HG03103 (cell line): ENCODE measurements around the gene ATP9A.
"Not testable (repeated sequence)": the region's sequence is repeated elsewhere in the genome, so short reads cannot be mapped to it uniquely, and the experiment has no call there.

Source experiments
- ATAC-seq: cut with Tn5 transposase; IDR thresholded peaks from one replicate; pipeline ENCODE4 v1.9.1; 2021; ENCODE audit warnings: low read depth; ENCODE audit not compliant: unreplicated experiment

ATP9A gene

DNA sequence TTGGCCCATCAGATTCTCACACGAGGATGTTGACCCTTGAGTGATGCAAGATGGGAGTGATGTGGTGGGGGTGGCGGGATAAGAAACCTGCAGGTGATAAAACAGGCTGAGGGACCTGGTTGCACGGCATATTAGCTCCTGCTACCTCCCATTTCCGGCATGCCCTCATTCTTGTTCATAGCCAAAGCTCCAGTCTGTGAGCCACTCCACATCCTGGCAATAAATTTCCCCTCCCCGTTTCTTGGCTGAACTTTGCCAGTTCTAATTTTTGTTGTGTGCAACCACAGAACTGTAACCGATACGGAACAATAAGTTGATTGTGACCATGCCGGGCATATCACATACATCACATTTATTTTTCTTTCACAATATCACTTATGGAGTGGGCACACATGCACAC is 184.1 kb downstream of the ATP9A start:
- no peak for ATAC-seq

- no peak for ATAC-seq
Measured at GRCh38 chr20:51583499-51583898, 184.7 kb downstream of the ATP9A start.

DNA sequence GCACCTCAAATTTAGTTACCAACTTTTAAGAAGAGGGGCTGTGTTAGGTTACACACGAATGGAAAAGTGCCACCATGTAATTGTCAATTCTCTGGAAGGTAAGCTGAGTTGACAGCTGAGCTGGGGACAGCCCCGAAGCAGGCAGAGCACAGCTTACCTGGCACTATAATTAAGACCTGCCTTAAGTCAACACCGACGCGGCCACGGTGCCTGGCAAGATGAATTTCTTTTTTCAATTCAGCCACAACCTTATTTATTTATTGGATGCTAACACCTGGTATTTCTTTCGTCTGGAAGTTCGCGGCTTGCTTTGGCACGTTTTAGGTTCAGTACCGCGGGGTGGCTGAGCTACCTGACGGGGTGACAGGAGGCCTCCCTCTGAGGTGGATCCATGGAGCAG is 185.1 kb downstream of the ATP9A start:
- no peak for ATAC-seq

GRCh38 chr20:51581571-51581970 is 186.6 kb downstream of the ATP9A start:
- no peak for ATAC-seq

DNA sequence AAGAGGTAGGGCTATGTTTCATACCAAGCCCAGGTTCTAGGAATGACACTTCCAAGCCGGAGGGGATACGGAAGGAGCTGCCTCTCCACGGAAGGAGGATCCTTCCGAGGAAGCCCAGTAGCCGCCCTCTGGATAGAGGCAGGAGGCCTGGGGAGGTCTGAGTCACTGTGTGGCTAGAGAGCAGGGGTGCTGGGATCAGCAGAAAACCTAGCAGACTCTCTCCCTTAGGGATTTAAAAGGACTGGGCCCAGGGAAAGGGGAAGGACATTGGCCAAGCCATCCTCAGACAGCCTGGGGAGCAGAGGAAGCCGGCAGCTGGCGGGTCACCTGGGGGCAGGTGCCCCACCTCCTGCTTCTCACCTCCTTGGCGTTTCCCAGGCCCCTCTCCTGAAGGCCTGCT is 189.1 kb downstream of the ATP9A start:
- ATAC-seq: no peak

DNA sequence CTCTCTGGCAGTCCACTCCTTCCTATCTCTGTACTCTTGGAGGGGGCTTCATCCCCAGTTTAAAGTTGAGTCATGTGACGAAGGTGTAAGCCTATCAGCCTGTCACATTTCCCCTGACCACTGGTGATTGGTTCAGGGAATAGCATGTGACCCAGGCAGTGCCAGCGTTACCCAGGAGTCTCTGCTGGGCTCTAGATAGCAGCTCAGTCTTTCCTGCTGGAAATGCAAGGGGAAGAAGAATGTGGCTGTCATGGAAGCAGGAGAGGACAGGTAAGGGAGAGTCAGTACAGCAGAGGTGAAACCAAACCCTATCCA is 190.1 kb downstream of the ATP9A start:
- ATAC-seq: no peak

GRCh38 chr20:51577432-51578144 is 190.6 kb downstream of the ATP9A start:
- no peak for ATAC-seq

DNA sequence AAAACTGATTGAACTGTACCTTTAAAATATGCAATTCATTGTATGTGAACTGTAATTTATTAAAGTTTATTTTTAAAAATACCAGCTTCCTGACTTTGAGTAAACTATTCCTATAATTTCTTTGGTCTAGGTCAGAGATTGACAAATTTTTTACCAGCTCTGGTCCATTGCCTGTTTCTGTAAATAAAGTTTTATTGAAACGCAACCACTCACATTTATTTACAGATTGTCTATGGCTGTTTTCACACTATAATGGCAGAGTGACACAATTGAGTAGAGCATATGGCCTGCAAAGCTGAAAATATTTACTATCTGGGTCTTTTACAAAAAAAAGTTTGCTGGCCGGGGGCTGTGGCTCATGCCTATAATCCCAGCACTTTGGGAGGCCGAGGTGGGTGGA is 192.7 kb downstream of the ATP9A start:
- no peak for ATAC-seq

- no peak for ATAC-seq
Measured at GRCh38 chr20:51574248-51575033, 193.7 kb downstream of the ATP9A start.

DNA sequence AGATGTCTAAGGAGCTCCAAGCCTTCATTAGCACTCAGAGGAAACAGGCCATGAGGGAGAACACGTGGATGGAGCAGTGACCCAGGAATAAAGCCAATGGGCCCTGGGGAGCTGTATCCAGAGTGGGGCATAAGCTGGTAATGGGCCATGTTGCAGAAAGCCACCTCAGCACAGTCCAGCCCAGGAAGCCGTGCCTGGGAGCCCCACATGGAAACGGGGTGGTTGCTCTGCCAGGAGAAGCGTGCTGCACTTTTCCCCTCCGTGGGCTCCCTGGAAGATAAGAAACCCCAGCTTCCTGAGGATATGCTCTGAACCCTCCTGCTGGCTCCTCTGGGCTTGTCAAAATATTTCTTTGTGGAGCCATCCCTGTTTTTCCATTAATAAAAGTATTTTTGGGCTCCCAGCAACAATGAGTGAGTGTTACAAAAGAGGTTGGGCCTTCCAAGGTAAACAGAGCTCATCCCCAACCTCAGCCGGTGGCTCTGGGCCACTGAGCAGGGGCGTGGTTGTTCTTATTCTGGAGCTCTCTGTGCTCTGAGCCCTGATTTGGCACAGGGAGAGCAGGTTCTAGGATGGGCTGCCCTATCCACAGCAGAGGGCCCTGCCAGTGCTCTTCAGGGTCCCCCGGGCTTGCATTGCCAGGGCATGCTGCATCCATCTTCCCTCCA is 194.5 kb downstream of the ATP9A start:
- no peak for ATAC-seq

GRCh38 chr20:51571460-51571794 is 196.8 kb downstream of the ATP9A start:
- ATAC-seq: no peak

- no peak for ATAC-seq
Measured at GRCh38 chr20:51570739-51571459, 197.3 kb downstream of the ATP9A start.

- ATAC-seq: no peak
Measured at GRCh38 chr20:51569815-51570738, 198.1 kb downstream of the ATP9A start.

DNA sequence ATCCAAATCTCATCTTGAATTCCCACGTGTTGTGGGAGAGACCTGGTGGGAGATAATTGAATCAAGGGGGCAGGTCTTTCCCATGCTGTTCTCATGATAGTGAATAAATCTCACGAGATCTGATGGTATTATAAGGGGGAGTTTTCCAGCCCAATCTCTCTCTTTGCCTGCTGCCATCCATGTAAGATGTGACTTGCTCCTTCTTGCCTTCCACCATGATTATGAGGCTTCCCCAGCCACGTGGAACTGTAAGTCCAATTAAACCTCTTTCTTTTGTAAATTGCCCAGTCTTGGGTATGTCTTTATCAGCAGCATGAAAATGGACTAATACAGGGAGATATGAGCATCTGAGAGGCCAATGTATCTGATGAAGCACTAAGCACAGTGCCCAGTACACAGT is 199.7 kb downstream of the ATP9A start:
- ATAC-seq: not testable (repeated sequence)

GRCh38 chr20:51567622-51568021 is 200.6 kb downstream of the ATP9A start:
- no peak for ATAC-seq

GRCh38 chr20:51566594-51566993 is 201.6 kb downstream of the ATP9A start:
- no peak for ATAC-seq

GRCh38 chr20:51565298-51566144 is 202.7 kb downstream of the ATP9A start:
- no peak for ATAC-seq

- no peak for ATAC-seq
Measured at GRCh38 chr20:51563486-51564332, 204.5 kb downstream of the ATP9A start.

DNA sequence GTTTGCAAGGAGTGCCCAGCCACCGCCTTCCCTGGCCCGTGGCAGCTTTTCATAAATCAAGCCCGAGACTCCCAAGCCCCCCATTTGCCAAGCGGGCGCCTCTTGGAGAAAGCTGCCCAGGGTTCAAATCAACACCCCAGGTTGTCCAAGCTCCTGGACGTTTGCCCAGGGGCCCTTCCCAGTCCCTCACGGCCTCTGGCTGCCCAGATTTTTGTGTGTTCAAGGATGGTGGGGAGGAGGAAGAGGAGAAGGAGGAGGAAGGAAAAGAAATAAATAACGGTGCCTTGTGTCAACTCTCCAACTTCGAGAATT is 205.1 kb downstream of the ATP9A start:
- no peak for ATAC-seq
